Heart left ventricle (tissue), 16 donors: ENCODE measurements around the gene CAMK2D. TPM values are rescaled to one million over a fixed set of nuclear protein-coding genes. Genes with fewer than 3 reads are reported as not detected.

Experiments used
- ATAC-seq, 4 donors: fragments of 200-7000 bp; cut with Tn5 transposase; one replicate each; pipeline ENCODE4 v1.9.1; 2020 to 2022; ENCODE audit warnings: moderate library complexity in 4 of 4, mild to moderate bottlenecking in 3 of 4, moderate number of reproducible peaks in 1 of 4
- DNase-seq, 5 donors: peaks; one replicate each; pipeline ENCODE4 v3.0.0-alpha.2; 2020
- H3K27ac ChIP-seq, 12 donors: fragments of 200-600 bp; sonication (generic) in 4 of 12; one replicate each; pipeline versions ENCODE4 v1.5.0 to v1.8.0; 2016 to 2022; ENCODE audit warnings: mild to moderate bottlenecking in 2 of 12
- H3K27me3 ChIP-seq, 9 donors: fragments of 200-600 bp; sonication (generic) in 2 of 9; one replicate each; pipeline versions ENCODE4 v1.5.1 to v1.8.0; 2016 to 2022; ENCODE audit warnings: mild to moderate bottlenecking in 3 of 9
- H3K36me3 ChIP-seq, 9 donors: fragments of 200-600 bp; sonication (generic) in 2 of 9; one replicate each; pipeline versions ENCODE4 v1.5.0 to v1.8.0; 2018 to 2022; ENCODE audit warnings: mild to moderate bottlenecking in 2 of 9
- H3K4me1 ChIP-seq, 12 donors: fragments of 200-600 bp; sonication (generic) in 4 of 12; one replicate each; pipeline versions ENCODE4 v1.5.0 to v1.8.0; 2016 to 2022; ENCODE audit warnings: mild to moderate bottlenecking in 3 of 12
- H3K4me3 ChIP-seq, 12 donors: fragments of 200-600 bp; sonication (generic) in 4 of 12; one replicate each; pipeline versions ENCODE4 v1.5.0 to v1.8.0; 2017 to 2022; ENCODE audit warnings: mild to moderate bottlenecking in 9 of 12, moderate library complexity in 4 of 12
- H3K9me3 ChIP-seq, 12 donors: fragments of 200-600 bp; sonication (generic) in 4 of 12; one replicate each; pipeline versions ENCODE4 v1.5.0 to v1.8.0; 2016 to 2022; ENCODE audit warnings: mild to moderate bottlenecking in 1 of 12
- POLR2A ChIP-seq, 2 donors: fragments of 450-650 bp; IDR thresholded peaks; one replicate each; pipeline ENCODE4 v1.6.1; 2017; ENCODE audit warnings: antibody characterized with exemption in 2 of 2, mild to moderate bottlenecking in 2 of 2, moderate library complexity in 2 of 2
- WGBS, 4 donors: extraction: QIAGEN DNeasy Blood & Tissue Kit in 2 of 4; methylation state at CpG; one replicate each; pipeline versions ENCODE4 v1.1.5 to v1.1.7; 2013 to 2018; 5-methylcytosine and 5-hydroxymethylcytosine counted together
- intact Hi-C, 10 donors: fragments of 100-400 bp; cut with DNase I; formaldehyde crosslinking; loops; one replicate each; pipeline versions ENCODE4 v1.11.1 to v1.14.2; 2022
- polyA plus RNA-seq, 2 donors: library from polyadenylated mRNA; stranded (reverse); fragments of 200-250 nt; gene quantifications; one replicate each; pipeline ENCODE4 v1.2.3, GENCODE V29; 2013
- total RNA-seq, 9 donors: library from RNA; depleted of rRNA in 2 of 9; stranded (reverse); fragments of >200 nt in 2 of 9; fragmentation: NEBNext Ultra II Directional in 3 of 9; extraction: Animal tissue kit (Norgen Biotek cat#: 25700) in 3 of 9; gene quantifications; one replicate each; pipeline versions ENCODE4 v1.1.0 to v1.2.4, GENCODE V29; 2016 to 2023
- TF ChIP-seq, protein P1 (sequence below), 12 donors: fragments of 200-600 bp; sonication (generic) in 4 of 12; IDR thresholded peaks; one replicate each; pipeline versions ENCODE4 v1.5.0 to v1.8.0; 2018 to 2022; ENCODE audit warnings: antibody characterized with exemption in 12 of 12, mild to moderate bottlenecking in 5 of 12
- donor health status: ischemic (EF 13 %, LVEDD 7.1; RV severe dilation, severe dysfunction).
- donor health status: healthy with polysubstance abuse.
- donor health status: DM: no; HTN: yes; CAD: no.
- donor health status: DM: no; HTN: no; CAD: no.
- donor health status: ischemic (EF 25% LVEDD 6.9; RV normal size, moderate dysfunction).
- donor health status: ischemic (EF 25% LVEDD 5.7; RV mildly dilated, moderate dysfunction).
- donor health status: healthy.
- donor health status: DM: yes; HTN: yes; CAD: no.
- donor health status: ischemic (EF 35%, LVEDD 5.7; RV mildly dilated, moderate dysfunction).
- donor health status: nonischemic (EF 11% LVEDD 7.7; RV severe dilation, severe dysfunction).
- donor health status: DM: yes; HTN: yes; CAD: no.
- donor health status: PGD.
- donor health status: ischemic (EF 29% LVEDD 5.4; RV normal size, mild dysfunction).
- donor health status: nonischemic (EF 23%, LVEDD 6.1; RV moderate dilation, normal function).

Gene CAMK2D
- total and polyA plus RNA-seq, 11 donors: 40.9 to 294 (median 215) TPM

DNA sequence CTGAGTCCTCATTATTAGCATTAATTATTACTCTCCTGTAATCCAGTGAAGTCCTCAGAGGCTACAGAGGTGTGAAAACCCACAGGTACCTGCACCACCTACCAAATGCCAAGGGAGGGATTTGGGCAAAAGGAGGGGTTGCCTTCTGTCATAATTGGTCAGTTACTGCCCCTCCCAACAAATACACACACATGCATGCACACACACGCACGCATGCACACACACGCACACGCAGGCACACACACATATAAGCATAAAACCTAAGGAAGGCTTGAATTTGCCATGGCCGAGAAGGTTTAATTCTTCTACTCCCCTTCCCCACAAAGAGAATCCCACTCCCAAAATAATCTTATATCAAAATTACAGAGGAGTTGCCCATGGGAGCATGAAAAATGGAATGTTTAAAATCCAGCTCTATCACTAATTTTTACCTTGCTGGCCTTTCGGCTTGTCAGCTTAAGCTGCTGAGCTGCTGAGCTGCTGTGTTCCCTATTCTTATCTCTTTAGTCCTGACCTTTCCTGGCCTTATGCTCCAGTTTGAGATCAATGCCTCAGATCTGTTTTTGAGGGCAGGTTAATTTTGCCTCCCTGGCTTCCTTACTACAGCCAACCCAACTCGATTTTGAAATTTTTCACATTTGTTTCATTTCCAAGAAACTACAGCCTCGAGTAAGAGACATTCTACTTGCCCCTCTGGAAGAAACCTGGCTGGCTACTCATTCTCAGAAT, 95.0 kb downstream of the CAMK2D start:
- Histone ChIP-seq H3K27me3 (no peaks in the 10 kb centered on the region), H3K4me1 (peaks cover 0 to 45% (median 10%) of the 10 kb centered on the region in 12 donors), H3K4me3 (no peak overlapping the region), H3K27ac (peak overlapping the region in 8 of 12 donors; percentile 8 to 68 (median 38)), H3K36me3 (peaks cover 0 to 6% (median 0%) of the 10 kb centered on the region in 9 donors), H3K9me3 (no peaks in the 10 kb centered on the region)
- ATAC-seq: peak in 2 of 4 donors; percentile 41 to 64
- WGBS, 4 donors: 65 to 71% (median 69%) methylated on average over 8 of the region's 8 CpGs
- no peak for DNase-seq
- intact Hi-C loops: no loop called here
- TF ChIP-seq POLR2A (IDR thresholded peaks at IDR 0.05): no peak
- TF ChIP-seq, protein P1, sequence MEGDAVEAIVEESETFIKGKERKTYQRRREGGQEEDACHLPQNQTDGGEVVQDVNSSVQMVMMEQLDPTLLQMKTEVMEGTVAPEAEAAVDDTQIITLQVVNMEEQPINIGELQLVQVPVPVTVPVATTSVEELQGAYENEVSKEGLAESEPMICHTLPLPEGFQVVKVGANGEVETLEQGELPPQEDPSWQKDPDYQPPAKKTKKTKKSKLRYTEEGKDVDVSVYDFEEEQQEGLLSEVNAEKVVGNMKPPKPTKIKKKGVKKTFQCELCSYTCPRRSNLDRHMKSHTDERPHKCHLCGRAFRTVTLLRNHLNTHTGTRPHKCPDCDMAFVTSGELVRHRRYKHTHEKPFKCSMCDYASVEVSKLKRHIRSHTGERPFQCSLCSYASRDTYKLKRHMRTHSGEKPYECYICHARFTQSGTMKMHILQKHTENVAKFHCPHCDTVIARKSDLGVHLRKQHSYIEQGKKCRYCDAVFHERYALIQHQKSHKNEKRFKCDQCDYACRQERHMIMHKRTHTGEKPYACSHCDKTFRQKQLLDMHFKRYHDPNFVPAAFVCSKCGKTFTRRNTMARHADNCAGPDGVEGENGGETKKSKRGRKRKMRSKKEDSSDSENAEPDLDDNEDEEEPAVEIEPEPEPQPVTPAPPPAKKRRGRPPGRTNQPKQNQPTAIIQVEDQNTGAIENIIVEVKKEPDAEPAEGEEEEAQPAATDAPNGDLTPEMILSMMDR (IDR thresholded peaks at IDR 0.05): no peak

DNA sequence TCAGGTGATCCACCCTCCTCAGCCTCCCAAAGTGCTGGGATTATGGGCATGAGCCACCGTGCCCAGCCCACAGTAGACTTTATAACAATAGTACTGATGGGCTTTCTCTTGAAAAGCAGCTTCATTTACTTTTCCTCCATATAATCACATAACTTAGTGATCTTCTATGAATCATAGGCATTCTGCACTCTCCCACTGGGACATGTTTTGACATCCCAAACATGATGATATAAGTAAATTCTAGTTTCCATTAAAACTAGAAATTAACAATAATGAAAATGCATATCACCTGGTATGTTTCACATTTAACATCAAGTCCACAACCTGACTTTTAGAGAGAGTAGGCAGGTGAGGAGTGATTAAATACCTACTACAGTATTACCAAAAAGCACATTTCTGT, 96.5 kb downstream of the CAMK2D start:
- ATAC-seq (no peak), DNase-seq (no peak)
- intact Hi-C loops: no loop called here
- TF ChIP-seq POLR2A (IDR thresholded peaks at IDR 0.05): no peak
- TF ChIP-seq, protein P1 (IDR thresholded peaks at IDR 0.05): no peak
- no peaks in the 10 kb centered on the region for H3K9me3 ChIP-seq
- peaks cover 0 to 6% (median 0%) of the 10 kb centered on the region in 9 donors for H3K36me3 ChIP-seq
- peak overlapping the region in 4 of 12 donors; percentile 6 to 30 (median 10) for H3K27ac ChIP-seq
- H3K27me3 ChIP-seq: no peaks in the 10 kb centered on the region
- peaks cover 0 to 44% (median 8%) of the 10 kb centered on the region in 12 donors for H3K4me1 ChIP-seq
- no peak overlapping the region for H3K4me3 ChIP-seq
- whole genome bisulfite sequencing, 4 donors: 92 to 100% (median 95%) methylated on average over 1 of the region's 1 CpG

DNA sequence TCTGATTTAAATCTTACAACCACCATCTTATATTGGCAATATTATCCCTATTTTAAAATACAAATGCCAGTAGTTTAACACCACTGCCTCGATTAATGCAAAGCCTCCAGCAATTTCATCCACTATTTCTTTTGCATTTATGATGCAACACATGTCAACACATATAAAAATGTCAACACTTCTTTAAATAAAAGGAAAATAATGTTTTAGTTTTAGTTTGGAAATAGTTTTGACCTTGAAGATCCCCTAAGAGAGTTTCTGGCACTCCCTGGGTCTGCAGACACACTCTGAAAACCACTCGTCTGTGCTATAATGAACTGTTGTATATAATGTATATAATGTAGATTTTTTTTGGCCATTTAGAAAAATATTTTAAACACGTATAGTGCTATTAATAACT, 99.0 kb downstream of the CAMK2D start:
- no peak for TF ChIP-seq POLR2A (IDR thresholded peaks at IDR 0.05)
- Histone ChIP-seq H3K27me3 (no peaks in the 10 kb centered on the region), H3K9me3 (no peaks in the 10 kb centered on the region), H3K27ac (peak overlapping the region in 1 of 12 donors; percentile 16), H3K4me1 (peaks cover 0 to 59% (median 17%) of the 10 kb centered on the region in 12 donors), H3K4me3 (no peak overlapping the region), H3K36me3 (peaks cover 0 to 3% (median 0%) of the 10 kb centered on the region in 9 donors)
- no peak for ATAC-seq
- 63 to 71% (median 66%) methylated on average over 3 of the region's 3 CpGs for WGBS, 4 donors
- DNase-seq: no peak
- intact Hi-C loops: no loop called here

DNA sequence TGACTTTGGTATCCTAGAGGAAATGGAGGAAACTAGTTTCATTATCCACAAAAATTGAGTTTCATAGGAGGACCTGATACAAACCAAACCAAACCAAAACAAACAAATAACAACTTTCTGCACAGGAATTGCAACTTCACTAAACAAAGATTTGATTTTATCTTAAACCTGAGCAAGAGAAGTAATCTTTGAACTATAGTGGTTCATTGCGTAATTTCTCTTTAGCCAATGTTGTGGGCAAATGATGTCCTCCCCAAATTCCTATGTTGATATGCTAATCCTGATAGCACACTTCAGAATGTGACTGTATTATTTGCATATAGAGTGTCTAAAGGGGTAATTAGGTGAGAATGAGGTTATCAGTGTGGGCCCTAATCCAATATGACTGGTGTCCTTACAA, 102.4 kb downstream of the CAMK2D start:
- intact Hi-C loops: no loop called here
- DNase-seq: no peak
- H3K9me3 ChIP-seq: no peaks in the 10 kb centered on the region
- H3K27me3 ChIP-seq: no peaks in the 10 kb centered on the region
- H3K4me1 ChIP-seq: peaks cover 0 to 54% (median 25%) of the 10 kb centered on the region in 12 donors
- peaks cover 0 to 3% (median 0%) of the 10 kb centered on the region in 9 donors for H3K36me3 ChIP-seq
- 97 to 100% (median 99%) methylated on average over 1 of the region's 1 CpG for WGBS, 4 donors
- H3K27ac ChIP-seq: peak overlapping the region in 3 of 12 donors; percentile 5 to 48 (median 15)
- no peak overlapping the region for H3K4me3 ChIP-seq
- TF ChIP-seq POLR2A (IDR thresholded peaks at IDR 0.05): no peak
- no peak for ATAC-seq

DNA sequence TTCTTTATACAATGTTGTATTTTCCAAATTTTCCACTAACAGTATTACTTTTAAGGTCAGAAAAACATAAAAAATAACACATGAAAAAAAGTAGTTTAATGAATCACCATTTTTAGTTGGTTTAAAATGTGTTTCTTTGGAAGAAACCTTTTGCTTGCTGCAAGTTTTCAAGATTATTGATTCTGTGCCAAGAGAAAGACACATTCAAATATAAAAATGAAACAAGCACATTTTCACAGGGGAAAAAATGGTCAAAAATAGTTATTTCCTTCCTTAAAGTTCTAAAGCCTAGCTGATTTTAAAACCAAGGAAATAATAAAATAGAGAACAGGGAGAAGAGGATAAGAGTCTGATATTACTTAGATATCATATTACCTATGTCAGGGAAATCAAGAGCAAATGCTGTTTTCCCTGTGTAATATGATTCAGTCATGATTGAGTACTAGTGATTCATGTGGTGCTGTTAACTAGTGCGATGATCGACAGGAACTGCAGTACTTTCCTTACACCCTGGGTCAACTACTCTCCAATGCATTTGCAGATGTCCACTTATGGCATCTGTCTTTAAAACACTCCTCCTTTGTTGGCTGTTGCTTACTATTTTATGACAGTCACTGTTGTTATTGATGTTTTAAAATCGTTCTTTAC, 103.8 kb downstream of the CAMK2D start:
- 53 to 62% (median 56%) methylated on average over 3 of the region's 3 CpGs for WGBS, 4 donors
- intact Hi-C loops: no loop called here
- TF ChIP-seq, protein P1 (IDR thresholded peaks at IDR 0.05): no peak
- no peak for TF ChIP-seq POLR2A (IDR thresholded peaks at IDR 0.05)
- no peak for DNase-seq
- H3K27ac ChIP-seq: peak overlapping the region in 10 of 12 donors; percentile 6 to 54 (median 26)
- ATAC-seq: peak in 2 of 4 donors; percentile 58 to 66
- H3K9me3 ChIP-seq: no peaks in the 10 kb centered on the region
- H3K4me1 ChIP-seq: peaks cover 0 to 50% (median 24%) of the 10 kb centered on the region in 12 donors
- H3K4me3 ChIP-seq: no peak overlapping the region
- H3K27me3 ChIP-seq: no peaks in the 10 kb centered on the region
- H3K36me3 ChIP-seq: no peaks in the 10 kb centered on the region
